Measurements from ENCODE around the gene AUTS2. TPM values are rescaled to one million over a fixed set of nuclear protein-coding genes. Genes with fewer than 3 reads are reported as not detected.

The AUTS2 gene
- total RNA-seq, 1 donor from 2014 or later = 94.1 TPM

GRCh38 chr7:70349031-70349430 is 750.8 kb downstream of the AUTS2 start:
- TF ChIP-seq CTCF (conservative IDR thresholded peaks at IDR 0.05) = no peak
- no peak overlapping the region for H3K4me3 Mint-ChIP-seq
- peaks cover 5% of the 10 kb centered on the region for H3K36me3 Mint-ChIP-seq
- no peak overlapping the region for H3K27ac Mint-ChIP-seq
- H3K27me3 Mint-ChIP-seq = no peaks in the 10 kb centered on the region
- H3K4me1 Mint-ChIP-seq (ENCODE audit: unreplicated experiment) = peaks cover 12% of the 10 kb centered on the region
- peaks cover 4% of the 10 kb centered on the region for H3K9me3 Mint-ChIP-seq
- DNase-seq (ENCODE audit: extremely low spot score, unreplicated experiment) = no peak

GRCh38 chr7:70349819-70350218 is 751.5 kb downstream of the AUTS2 start:
- Mint-ChIP-seq H3K36me3 (peaks cover 5% of the 10 kb centered on the region), H3K27ac (no peak overlapping the region), H3K4me3 (no peak overlapping the region), H3K4me1 (ENCODE audit: unreplicated experiment) (peaks cover 16% of the 10 kb centered on the region), H3K9me3 (peaks cover 4% of the 10 kb centered on the region), H3K27me3 (no peaks in the 10 kb centered on the region)
- no peak for TF ChIP-seq CTCF (conservative IDR thresholded peaks at IDR 0.05)
- DNase-seq (ENCODE audit: extremely low spot score, unreplicated experiment) = no peak

- TF ChIP-seq CTCF (conservative IDR thresholded peaks at IDR 0.05) = no peak
- Mint-ChIP-seq H3K27me3 (no peaks in the 10 kb centered on the region), H3K36me3 (peaks cover 5% of the 10 kb centered on the region), H3K4me3 (no peak overlapping the region), H3K9me3 (peaks cover 4% of the 10 kb centered on the region), H3K4me1 (ENCODE audit: unreplicated experiment) (peaks cover 37% of the 10 kb centered on the region), H3K27ac (no peak overlapping the region)
- DNase-seq (ENCODE audit: extremely low spot score, unreplicated experiment) = no peak
Observed at GRCh38 chr7:70352088-70352487, 753.8 kb downstream of the AUTS2 start.

GRCh38 chr7:70352906-70353305 is 754.6 kb downstream of the AUTS2 start:
- Mint-ChIP-seq H3K4me1 (ENCODE audit: unreplicated experiment) (peaks cover 37% of the 10 kb centered on the region), H3K27me3 (no peaks in the 10 kb centered on the region), H3K4me3 (no peak overlapping the region), H3K27ac (no peak overlapping the region), H3K9me3 (peaks cover 4% of the 10 kb centered on the region), H3K36me3 (peaks cover 5% of the 10 kb centered on the region)
- no peak for TF ChIP-seq CTCF (conservative IDR thresholded peaks at IDR 0.05)
- no peak for DNase-seq (ENCODE audit: extremely low spot score, unreplicated experiment)

GRCh38 chr7:70353330-70353945 is 755.2 kb downstream of the AUTS2 start:
- H3K36me3 Mint-ChIP-seq = peaks cover 9% of the 10 kb centered on the region
- TF ChIP-seq CTCF (conservative IDR thresholded peaks at IDR 0.05) = no peak
- no peak overlapping the region for H3K27ac Mint-ChIP-seq
- H3K9me3 Mint-ChIP-seq = peaks cover 4% of the 10 kb centered on the region
- no peak for DNase-seq (ENCODE audit: extremely low spot score, unreplicated experiment)
- H3K4me3 Mint-ChIP-seq = peak overlapping the region; percentile 12
- H3K27me3 Mint-ChIP-seq = peaks cover 4% of the 10 kb centered on the region
- peaks cover 37% of the 10 kb centered on the region for H3K4me1 Mint-ChIP-seq (ENCODE audit: unreplicated experiment)

DNA sequence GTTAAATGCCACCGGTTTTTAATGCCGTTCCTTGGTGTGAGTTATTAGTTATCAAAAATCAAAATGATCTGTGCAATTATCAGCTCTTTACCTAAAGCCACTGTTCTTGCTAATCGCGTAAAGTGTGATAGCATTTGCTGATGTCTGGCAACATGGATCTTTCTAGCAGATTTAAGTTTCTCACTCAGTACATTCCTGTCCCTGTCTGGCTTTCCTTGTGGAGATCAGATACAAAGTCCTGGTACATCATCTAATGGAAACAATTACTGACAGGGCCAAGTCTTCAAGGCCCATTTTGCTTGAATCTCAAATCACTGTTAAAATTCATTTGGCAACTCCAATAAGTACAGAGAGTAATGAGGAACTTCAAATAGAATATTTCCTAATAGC is 755.7 kb downstream of the AUTS2 start:
- peaks cover 4% of the 10 kb centered on the region for H3K27me3 Mint-ChIP-seq

More for the DNA sequence above, 755.7 kb downstream of the AUTS2 start:
- Mint-ChIP-seq H3K4me1 (ENCODE audit: unreplicated experiment) (peaks cover 37% of the 10 kb centered on the region), H3K27ac (no peak overlapping the region), H3K9me3 (peaks cover 4% of the 10 kb centered on the region), H3K36me3 (peaks cover 9% of the 10 kb centered on the region), H3K4me3 (no peak overlapping the region)
- no peak for DNase-seq (ENCODE audit: extremely low spot score, unreplicated experiment)
- TF ChIP-seq CTCF (conservative IDR thresholded peaks at IDR 0.05) = no peak
